LNCaP clone FGC (cell line): Measurements from ENCODE around the gene SRXN1.

Source experiments
- DNase-seq: peaks from one replicate; pipeline ENCODE4 v3.0.0-alpha.2; 2011; ENCODE audit warnings: low read depth
- H3K4me3 ChIP-seq: 2 replicates; pipeline ENCODE4 v1.5.1; 2011; ENCODE audit warnings: mild to moderate bottlenecking, low read depth, low read length, control low read depth
- TF ChIP-seq, protein P1 (sequence below): IDR thresholded peaks from 2 replicates; pipeline ENCODE4 v1.5.1; 2012; ENCODE audit warnings: mild to moderate bottlenecking; ENCODE audit not compliant: control insufficient read depth, insufficient read depth; ENCODE audit errors: extremely low read depth

SRXN1 gene

DNA sequence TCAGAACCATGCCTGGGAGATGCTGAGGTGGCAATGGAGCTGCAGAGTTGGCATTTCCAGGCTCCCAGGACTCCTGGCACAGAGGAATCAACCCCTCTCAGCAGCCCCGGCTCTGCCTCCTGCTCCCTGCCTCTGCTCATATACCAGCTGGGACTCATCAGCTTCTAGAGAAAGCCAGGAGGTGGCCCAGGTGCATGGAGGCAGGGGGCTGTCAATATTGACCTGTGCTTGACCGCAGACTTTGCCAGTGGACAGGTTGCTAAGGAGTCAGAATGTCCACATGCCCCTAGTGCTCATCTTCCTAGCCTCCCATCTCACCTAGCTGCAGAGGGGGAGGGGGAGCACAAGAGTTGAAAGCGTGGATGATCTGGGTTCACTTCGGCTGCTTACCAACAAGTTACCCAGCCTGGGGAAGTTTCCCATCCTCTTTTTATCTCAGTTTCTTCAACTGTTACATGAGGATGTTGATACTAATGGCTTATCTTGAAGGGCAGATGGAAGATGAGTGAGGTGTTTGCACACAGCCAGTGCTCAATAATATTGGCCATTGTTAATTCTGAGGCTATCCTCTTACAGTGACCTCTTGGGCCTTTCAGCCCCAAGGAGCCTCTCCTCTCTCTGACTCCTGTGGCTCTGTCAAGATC is 31.8 kb upstream of the SRXN1 start:
- TF ChIP-seq, protein P1, sequence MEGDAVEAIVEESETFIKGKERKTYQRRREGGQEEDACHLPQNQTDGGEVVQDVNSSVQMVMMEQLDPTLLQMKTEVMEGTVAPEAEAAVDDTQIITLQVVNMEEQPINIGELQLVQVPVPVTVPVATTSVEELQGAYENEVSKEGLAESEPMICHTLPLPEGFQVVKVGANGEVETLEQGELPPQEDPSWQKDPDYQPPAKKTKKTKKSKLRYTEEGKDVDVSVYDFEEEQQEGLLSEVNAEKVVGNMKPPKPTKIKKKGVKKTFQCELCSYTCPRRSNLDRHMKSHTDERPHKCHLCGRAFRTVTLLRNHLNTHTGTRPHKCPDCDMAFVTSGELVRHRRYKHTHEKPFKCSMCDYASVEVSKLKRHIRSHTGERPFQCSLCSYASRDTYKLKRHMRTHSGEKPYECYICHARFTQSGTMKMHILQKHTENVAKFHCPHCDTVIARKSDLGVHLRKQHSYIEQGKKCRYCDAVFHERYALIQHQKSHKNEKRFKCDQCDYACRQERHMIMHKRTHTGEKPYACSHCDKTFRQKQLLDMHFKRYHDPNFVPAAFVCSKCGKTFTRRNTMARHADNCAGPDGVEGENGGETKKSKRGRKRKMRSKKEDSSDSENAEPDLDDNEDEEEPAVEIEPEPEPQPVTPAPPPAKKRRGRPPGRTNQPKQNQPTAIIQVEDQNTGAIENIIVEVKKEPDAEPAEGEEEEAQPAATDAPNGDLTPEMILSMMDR = no peak
- DNase-seq = no peak
- H3K4me3 ChIP-seq = no peak overlapping the region

DNA sequence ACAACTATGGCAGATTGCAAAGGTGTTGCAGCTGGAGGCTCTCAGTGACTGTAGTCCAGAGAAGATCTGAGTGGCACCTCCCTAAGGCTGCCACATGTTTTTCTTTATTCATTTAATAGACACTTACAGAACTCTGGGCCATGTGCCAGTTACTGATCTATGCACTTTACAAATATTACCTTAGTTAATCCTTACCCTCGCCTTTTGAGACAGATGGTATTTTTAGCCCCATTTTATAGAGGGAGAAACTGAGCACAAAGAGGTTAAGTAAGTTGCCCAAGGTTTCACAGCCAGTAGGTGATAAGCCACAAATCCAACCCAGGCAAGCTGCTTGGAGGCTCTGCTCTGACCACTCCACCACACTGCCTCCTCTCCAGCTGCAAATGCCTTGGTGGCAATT is 29.1 kb upstream of the SRXN1 start:
- DNase-seq = peak; percentile 66
- no peak overlapping the region for H3K4me3 ChIP-seq

DNA sequence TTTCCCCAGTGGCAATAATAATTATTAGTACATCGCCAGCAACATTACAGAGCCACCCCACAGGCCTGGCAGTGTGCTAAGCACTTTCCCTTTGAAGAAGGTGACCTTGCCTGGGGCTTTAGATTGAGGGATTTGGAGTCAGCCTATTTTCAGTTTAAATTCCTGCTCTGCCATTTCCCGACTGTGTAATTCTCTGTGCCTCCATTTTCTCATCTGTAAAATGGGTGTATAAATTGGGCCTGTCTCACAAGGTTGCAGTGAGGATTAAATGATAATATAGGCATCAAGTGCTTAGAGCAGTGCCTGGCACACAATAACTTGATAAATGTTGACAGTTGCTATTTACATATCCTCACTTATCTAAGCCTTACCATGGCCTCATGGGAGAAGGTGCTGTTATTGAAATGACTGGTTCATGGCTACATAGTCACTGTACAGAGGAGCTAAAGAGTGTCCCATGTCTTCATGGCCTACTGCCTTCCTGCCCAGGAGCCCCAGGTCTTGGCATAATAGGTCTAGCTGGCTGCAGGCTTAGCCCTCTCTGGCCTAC is 27.7 kb upstream of the SRXN1 start:
- H3K4me3 ChIP-seq = no peak overlapping the region
- no peak for DNase-seq
- TF ChIP-seq, protein P1 = no peak

More for the DNA sequence above, 29.1 kb upstream of the SRXN1 start:
- TF ChIP-seq, protein P1 = no peak

DNA sequence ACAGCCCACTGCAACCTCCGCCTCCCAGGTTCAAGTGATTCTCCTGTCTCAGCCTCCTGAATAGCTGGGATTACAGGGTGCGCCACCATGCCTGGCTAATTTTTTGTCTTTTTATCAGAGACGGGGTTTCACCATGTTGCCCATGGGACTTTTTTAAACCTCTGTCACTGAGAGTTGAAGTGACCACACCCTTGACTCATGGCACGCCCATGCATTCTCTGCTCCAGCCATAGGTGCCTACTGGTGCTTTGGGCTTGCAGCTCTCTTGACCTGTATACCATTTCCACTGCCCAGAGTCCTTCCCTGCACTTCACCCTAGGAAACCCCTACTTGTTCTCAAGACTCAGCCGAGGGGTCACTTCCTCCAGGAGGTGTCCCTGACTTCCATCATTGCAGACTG is 25.0 kb upstream of the SRXN1 start:
- H3K4me3 ChIP-seq = no peak overlapping the region
- DNase-seq = no peak
- TF ChIP-seq, protein P1 = no peak

DNA sequence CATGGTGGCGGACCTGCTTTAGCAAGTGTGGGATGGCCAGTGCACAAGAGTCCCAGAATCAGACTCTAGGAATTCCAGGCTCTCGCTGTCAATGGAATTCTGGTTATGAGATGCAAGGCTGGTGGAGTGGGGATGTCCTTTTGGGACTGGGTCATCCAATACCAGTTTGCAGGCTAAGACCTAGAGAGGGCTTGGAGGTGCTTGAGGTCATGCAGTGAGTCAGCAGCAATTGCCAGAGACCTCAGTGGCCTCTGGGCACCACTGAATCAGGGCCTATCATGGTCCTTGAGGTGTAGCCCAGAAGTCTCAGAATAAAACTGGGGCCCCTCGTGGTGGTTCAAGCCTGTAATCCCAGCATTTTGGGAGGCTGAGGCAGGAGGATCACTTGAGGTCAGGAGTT is 24.0 kb upstream of the SRXN1 start:
- TF ChIP-seq, protein P1 = no peak
- no peak overlapping the region for H3K4me3 ChIP-seq
- no peak for DNase-seq

DNA sequence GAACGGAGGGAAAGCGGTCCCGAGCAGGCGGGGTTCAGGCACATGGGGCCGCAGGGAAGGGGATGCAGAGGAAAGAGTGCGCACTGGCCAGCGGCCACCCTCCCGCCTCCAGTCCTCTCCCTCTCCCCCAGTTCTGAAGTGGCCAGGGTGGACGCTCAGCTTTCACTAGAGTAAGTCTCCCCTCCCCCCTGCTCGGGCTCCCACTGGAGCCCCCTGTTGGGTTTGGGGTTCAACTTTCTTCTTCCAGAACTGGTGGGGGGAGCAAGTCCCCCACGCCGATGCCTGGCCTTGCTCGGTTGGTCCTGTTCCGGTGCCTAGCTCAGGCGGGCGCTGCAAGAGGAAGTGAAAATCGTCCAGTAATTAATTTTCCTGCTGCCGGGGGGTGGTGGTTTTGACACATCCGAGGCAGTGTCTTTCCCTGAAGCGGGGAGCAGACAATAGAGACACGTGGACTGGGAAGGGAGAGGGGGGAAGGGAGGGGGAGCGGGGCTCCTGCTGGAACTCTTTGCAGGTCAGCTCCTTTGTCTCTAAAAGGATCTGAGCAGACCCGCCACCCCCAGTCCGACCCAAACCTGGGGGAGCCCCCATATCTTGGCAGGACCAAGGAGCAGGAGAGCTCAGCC is 23.4 kb upstream of the SRXN1 start:
- no peak overlapping the region for H3K4me3 ChIP-seq
- TF ChIP-seq, protein P1 = no peak
- no peak for DNase-seq
